Cortex of kidney (tissue), 1 donor: ENCODE measurements around the gene MSH5.
"Not testable (repeated sequence)": the region's sequence is repeated elsewhere in the genome, so short reads cannot be mapped to it uniquely, and the experiment has no call there.

Source experiments
- DNase-seq: peaks from one replicate; lab custom pipeline; 2025; lab: John Stamatoyannopoulos, UW

Gene MSH5

DNA sequence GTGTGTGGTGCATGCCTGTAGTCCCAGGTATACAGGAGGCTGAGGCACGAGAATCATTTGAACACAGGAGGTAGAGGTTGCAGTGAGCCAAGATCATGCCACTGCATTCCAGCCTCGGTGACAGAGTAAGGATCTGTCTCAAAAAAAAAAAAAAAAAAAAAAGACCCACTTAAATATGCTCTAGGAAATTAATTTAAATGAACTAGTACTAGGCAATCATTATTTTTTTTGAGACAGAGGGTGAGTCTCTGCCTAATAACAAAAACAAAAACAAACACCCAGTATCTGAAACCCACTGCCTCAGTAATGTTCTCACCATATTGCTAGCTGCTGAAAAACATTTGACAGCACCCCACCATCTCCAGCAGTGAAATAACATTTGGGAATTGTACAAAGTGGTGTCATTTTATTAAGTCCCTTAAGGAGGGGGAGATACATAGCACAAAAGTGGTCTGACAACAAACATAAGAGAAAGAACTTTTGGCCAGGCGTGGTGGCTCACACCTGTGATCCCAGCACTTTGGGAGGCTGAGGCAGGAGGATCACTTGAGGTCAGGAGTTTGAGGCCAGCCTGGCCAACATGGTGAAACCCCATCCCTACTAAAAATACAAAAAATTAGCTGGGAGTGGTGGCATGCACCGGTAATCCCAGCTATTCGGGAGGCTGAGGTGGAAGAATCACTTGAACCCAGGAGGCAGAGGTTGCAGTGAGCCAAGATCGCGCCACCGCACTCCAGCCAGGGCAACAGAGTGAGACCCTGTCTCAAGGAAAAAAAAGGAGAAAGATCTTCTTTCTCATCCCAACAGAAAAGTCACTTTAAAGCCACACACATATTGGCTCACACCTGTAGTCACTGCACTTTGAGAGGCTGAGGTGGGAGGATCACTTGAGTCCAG is 61.5 kb downstream of the MSH5 start:
- not testable (repeated sequence) for DNase-seq

DNA sequence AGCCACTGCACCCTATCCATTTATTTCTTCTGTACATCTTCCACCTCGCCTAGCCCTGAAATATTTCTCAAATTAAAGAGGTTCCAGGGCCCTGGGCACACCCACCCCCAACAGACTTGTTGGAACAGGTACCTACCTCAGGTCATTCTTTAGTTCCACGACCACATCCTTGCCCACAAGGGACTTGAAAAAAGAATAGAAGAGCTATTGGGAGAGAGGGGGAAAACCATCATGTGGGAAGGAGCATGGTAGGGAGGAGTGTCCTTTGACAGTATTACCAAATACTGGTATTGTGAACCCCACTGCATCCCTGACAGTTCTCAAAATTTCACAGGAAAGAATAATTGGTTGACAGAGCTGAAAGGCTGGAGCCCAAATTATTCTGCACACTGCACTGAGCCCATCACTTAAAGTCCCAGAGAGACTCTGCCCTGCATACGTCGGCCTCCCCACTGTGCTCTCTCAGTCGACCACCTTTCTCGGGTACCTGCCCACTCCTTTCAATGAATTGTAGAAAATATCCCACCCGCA is 66.2 kb downstream of the MSH5 start:
- no peak for DNase-seq

DNA sequence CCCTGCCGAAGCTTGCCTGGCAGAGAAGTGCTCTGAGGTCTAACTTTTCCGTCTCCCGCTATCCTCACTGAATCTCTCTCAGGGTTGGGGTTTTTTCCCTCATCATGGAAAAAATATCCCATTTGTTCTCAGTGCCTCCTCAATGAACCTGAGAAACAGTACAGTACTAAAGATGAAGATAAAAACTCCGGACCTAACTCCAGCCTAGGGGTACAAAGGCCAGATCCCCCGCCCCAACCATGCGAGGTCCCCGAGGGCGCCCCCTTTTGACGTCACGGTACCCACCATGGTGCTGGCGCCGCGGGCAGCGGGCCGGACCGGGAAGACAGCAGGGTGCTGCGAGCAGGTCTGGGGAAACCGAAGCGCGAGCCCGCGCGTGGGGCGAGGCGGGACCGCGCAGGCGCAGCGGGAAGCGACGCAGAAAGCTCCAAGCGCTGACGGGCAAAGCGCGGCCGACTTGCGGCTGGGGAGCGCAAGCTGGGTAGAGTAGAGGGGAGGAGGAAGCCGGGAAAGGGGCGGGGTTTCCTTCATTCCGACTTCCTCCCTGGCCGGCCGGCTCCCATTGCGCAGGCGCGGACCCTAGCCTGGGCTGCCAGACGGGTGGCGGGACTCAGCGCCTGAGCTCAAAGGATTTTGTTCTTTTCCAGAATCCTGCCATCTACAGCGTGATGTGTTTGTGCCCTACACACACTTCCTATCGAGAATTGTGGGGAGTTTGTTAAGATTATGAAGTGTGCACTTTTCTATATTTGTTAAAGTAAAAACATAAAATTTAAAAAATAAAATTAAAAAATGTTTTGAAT is 66.9 kb downstream of the MSH5 start, which contains the start of gene LSM2:
LSM2 (minus strand) TSS at position 497 of the 803 bp plus-strand sequence; CDS start at position 288, 209 bp downstream.
- DNase-seq: peak; percentile 81

DNA sequence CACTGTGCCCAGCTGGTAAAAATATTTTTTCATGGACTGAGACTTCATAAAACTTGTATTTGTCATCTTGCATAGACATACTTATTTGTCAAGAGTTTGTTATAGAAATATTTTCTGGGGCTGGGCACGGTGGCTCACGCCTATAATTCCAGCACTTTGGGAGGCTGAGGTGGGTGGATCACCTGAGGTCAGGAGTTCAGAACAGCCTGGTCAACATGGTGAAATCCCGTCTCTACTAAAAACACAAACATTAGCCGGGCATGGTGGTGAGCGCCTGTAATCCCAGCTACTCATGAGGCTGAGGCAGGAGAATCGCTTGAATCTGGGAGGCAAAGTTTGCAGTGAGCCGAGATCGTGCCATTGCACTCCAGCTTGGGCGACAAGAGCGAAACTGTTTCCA is 68.8 kb downstream of the MSH5 start:
- DNase-seq: not testable (repeated sequence)

DNA sequence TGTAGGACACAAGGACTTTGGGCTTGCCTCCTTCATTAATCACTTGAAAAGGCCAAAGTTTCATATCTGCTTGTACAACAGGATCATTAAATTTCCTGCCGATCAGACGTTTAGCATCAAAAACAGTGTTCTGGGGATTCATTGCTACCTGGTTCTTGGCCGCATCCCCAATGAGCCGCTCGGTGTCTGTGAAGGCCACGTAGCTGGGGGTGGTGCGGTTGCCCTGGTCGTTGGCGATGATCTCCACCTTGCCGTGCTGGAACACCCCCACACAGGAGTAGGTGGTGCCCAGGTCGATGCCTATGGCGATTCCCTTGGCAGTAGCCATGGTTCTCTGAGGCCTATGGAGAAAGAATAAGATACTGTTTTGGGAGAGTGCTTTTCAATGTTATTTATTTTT is 71.8 kb downstream of the MSH5 start:
- DNase-seq: no peak
